ENCODE results near the gene IRS1. TPM values are rescaled to one million over a fixed set of nuclear protein-coding genes. Genes with fewer than 3 reads are reported as not detected.

The IRS1 gene
- total RNA-seq, 4 donors from 2014 or later = 11.9 to 29.6 (median 13.2) TPM

DNA sequence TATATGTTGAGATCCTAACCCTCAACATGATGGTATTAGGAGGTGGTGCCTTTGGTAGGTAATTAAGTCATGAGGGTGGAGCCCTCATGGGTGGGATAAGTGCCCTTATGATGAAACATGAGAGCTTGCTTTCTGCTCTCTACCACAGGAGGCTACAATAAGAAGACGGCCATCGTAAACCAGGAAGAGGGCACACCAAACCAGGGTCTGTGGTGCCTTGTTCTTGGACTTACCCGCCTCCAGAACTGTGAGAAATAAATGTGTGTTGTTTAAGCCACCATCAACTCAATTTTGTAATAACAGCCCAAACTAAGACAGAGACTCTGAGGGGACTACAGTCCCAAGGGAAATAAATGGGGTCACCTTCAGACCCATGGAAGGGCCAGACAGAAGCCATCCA, 52.3 kb downstream of the IRS1 start:
- TF ChIP-seq, protein P1, sequence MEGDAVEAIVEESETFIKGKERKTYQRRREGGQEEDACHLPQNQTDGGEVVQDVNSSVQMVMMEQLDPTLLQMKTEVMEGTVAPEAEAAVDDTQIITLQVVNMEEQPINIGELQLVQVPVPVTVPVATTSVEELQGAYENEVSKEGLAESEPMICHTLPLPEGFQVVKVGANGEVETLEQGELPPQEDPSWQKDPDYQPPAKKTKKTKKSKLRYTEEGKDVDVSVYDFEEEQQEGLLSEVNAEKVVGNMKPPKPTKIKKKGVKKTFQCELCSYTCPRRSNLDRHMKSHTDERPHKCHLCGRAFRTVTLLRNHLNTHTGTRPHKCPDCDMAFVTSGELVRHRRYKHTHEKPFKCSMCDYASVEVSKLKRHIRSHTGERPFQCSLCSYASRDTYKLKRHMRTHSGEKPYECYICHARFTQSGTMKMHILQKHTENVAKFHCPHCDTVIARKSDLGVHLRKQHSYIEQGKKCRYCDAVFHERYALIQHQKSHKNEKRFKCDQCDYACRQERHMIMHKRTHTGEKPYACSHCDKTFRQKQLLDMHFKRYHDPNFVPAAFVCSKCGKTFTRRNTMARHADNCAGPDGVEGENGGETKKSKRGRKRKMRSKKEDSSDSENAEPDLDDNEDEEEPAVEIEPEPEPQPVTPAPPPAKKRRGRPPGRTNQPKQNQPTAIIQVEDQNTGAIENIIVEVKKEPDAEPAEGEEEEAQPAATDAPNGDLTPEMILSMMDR (IDR thresholded peaks at IDR 0.05; ENCODE audit: low read depth) = no peak

DNA sequence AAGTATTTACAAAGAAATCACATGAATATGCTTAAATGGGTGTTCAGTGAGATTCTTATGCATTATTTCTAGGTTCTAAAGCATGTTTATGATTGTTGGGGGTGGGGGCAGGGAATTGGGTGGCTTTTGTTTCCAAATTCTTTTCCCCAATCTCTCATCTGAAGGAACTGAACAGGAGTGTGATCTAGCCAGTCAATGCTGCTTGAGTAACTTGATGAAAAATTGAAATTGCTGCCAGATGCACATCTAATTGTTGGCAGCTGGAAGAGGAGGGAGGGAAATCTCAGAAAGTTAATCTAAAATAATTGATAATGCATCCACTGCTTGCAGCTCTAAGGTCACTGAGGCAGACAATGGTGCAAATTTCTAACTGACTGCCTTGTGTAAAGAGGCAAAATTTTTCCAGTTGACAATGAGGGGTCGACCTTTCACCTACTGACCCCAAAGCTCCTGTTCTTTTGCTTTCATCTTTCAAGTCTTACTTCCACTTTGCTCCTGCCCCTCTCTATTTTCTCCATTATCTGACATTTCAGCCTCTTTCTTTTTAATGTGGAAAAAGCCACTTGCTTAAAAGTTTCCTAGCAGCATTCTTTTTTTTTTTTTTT, 53.3 kb downstream of the IRS1 start:
- TF ChIP-seq, protein P1 (IDR thresholded peaks at IDR 0.05; ENCODE audit: low read depth) = no peak

DNA sequence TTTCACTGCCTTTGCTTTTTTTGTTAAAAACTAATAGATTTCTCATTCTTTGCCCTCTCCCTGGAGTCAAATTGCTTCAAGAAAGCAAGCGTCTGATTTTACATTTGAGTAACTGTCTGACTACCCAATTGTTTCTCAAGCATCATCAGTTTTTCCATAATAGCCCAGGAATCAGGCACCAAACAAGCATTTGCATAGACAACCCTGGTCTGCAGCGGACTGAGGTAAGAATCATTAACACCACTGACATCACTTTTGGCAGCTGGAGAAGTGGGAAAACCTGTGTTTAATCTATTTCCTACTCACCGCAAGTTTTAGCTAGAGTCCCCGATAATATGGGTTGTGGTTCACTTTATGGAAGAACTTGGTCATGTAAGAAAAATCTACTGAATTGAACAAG, 55.7 kb downstream of the IRS1 start:
- TF ChIP-seq, protein P1 (IDR thresholded peaks at IDR 0.05; ENCODE audit: low read depth) = no peak

DNA sequence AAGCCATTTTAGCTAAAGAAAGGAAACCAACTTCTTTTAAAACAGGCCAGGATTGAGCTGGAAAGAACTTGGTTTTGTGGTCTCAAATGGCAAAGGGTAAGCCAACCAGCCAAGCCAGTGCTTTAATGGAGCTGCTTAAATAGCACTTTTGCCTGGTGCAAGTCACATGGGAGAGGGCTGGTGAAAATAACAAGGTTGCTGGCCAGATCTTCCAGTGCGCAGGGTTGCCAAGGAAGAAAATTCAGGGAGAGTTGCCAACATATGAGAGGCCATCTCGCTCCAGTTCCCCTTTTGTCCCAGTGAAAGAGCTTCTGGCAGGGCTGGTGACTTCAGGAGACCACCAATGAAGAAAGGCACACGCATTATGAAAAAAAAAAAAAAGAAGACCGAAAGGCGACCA, 57.3 kb downstream of the IRS1 start:
- TF ChIP-seq, protein P1 (IDR thresholded peaks at IDR 0.05; ENCODE audit: low read depth) = no peak

DNA sequence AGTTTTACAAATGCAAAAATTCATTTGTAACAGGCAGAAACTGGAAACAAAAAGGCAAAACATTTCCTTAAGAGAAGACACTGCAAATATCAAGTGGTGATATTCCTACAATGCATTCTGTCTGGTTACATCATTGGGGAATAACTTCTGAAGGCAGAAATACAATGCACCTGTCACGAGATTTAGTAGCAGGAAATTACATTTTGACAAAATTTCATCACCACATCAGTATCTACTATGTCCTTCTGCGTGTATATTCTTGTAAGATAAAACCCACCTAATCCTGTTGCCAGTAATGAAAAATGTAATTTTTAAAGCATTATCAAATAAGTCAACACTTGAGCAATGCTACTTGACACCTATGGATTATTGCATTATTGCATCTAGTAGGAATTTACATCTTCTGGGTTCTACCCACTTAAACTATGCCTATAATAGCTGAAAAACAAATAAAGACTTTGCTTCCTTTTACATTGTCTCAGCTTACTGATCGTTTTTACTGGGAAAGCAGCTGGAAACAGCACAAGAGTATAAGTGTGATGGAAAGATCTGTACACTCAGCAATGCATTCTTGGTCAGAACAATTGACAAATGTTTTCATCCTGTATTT, 59.5 kb downstream of the IRS1 start:
- TF ChIP-seq, protein P1 (IDR thresholded peaks at IDR 0.05; ENCODE audit: low read depth) = no peak

DNA sequence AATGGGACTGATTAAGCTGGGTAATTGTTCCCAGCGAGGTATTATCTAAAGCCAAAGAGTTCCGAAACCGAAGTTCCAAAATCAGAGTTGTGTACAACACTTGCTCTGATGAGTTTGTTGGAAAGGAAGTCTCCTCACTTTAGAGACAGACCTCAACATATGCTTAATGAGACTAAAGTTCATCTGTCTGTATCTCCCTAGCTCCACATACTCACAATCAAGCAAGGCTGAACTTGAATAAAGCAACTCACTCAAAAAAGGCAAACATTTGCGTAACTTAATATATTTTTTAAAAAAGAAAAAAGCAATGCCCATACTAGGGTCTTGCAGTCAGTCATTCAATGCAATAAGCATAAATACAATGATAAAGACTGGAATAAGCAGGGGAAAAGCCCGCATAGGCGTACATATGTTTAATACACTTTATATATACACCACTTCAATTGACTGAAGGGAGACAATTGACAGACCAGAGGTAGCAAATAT, 60.0 kb downstream of the IRS1 start:
- TF ChIP-seq, protein P1 (IDR thresholded peaks at IDR 0.05; ENCODE audit: low read depth) = no peak

DNA sequence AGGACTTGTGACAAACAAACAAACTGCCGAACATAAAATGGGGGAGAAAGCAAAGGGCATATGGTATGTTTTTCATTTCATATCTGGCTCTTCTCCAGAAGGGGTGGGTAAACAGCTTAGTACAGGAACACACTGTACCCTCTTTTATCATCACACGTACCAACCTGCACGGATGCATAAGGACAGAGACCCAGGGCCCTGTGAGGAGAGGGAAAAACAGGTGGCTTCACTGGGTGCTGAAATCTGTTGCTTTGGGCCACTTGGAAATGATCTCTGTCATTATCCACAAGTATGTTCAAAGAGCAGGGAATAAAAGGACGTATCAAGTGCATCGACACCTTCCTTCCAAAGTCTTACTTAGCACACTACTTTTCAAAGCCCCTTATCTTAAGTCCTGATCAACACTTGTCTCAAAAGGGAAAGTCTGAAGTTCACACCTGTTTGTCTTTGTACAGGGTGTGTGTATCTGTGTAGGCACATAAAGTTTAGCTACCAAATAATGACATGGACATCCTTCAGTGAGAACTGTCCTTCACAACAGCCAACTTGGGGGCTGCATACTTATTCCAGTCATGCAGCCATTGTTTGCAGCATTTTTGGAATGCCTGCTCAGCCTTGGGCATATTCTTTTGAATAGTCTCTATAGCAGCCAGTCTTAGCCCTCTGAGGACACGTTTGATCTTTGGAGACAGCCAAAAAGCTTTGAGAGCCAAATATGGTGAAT, 60.6 kb downstream of the IRS1 start:
- TF ChIP-seq, protein P1 (IDR thresholded peaks at IDR 0.05; ENCODE audit: low read depth) = no peak

Data from subcutaneous adipose tissue (tissue), 4 donors.